ENCODE data around the gene CNST. TPM values are rescaled to one million over a fixed set of nuclear protein-coding genes. Genes with fewer than 3 reads are reported as not detected.

CNST gene
- total RNA-seq, 1 experiment from 2014 or later, result 21.0 TPM

DNA sequence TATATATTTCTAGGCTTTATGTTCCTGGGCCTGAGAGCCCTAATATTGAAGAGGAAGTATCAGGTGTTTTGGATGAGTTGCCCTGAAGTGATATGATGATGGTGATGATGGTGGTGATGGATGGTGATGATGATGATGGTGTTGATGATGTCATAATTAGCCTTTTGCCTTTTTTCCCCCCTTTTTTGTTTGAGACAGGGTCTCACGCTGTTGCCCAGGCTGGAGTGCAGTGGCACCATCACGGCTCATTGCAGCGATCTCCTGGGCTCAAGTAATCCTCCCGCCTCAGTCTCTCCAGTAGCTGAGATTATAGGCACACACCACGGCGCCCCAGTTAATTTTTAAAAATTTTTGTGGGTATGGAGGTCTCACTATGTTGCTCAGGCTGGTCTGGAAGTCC, 76.5 kb downstream of the CNST start:
- Histone ChIP-seq H3K4me3 (ENCODE audit: low read depth, low read length, poor library complexity, severe bottlenecking) (no peak overlapping the region), H3K4me1 (ENCODE audit: insufficient read depth, low read length, poor library complexity, severe bottlenecking) (peaks cover 9% of the 10 kb centered on the region), H3K9me3 (ENCODE audit: low read depth, low read length, poor library complexity, severe bottlenecking) (no peaks in the 10 kb centered on the region), H3K36me3 (ENCODE audit: insufficient read depth, low read length, poor library complexity, severe bottlenecking) (peaks cover 6% of the 10 kb centered on the region), H3K27me3 (replicated peaks; ENCODE audit: insufficient read depth, low read depth, low read length, poor library complexity) (no peaks in the 10 kb centered on the region), H3K27ac (ENCODE audit: low read depth, low read length, poor library complexity, severe bottlenecking) (no peak overlapping the region)
- CTCF ChIA-PET, result no interaction called here
- BruUV-seq (replicated peaks), result no TSS peak
- intact Hi-C loops (cut with micrococcal nuclease; ENCODE audit: unreplicated experiment), result no loop called here
- DNase-seq (ENCODE audit: low spot score), result no peak
- TF ChIP-seq, protein P1, sequence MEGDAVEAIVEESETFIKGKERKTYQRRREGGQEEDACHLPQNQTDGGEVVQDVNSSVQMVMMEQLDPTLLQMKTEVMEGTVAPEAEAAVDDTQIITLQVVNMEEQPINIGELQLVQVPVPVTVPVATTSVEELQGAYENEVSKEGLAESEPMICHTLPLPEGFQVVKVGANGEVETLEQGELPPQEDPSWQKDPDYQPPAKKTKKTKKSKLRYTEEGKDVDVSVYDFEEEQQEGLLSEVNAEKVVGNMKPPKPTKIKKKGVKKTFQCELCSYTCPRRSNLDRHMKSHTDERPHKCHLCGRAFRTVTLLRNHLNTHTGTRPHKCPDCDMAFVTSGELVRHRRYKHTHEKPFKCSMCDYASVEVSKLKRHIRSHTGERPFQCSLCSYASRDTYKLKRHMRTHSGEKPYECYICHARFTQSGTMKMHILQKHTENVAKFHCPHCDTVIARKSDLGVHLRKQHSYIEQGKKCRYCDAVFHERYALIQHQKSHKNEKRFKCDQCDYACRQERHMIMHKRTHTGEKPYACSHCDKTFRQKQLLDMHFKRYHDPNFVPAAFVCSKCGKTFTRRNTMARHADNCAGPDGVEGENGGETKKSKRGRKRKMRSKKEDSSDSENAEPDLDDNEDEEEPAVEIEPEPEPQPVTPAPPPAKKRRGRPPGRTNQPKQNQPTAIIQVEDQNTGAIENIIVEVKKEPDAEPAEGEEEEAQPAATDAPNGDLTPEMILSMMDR (conservative IDR thresholded peaks at IDR 0.05; ENCODE audit: low read depth, low read length), result no peak
- no peak for TF ChIP-seq EZH2 (IDR thresholded peaks at IDR 0.05; ENCODE audit: borderline replicate concordance, low read depth, low read length, poor library complexity, severe bottlenecking)
- POLR2A ChIA-PET (ENCODE audit: low non-redundant PET), result no interaction called here

DNA sequence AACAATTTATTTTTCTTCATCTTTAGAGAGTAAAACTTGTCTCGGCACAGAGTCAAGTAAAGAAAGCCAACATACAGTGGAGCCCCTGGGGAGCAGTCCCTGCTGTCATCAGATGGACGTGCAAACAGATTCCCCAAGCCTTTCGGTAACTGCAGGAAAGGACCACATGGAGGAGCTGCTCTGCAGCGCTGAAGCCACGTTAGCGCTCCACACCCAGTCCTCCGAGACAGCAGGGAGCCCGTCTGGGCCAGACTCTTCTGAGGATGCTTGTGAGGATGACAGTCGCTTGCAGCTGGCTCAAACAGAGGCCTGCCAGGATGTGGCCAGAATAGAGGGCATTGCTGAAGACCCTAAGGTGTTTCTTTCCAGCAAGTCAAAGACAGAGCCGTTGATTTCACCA, 80.9 kb downstream of the CNST start:
- no peak overlapping the region for H3K27ac ChIP-seq (ENCODE audit: low read depth, low read length, poor library complexity, severe bottlenecking)
- TF ChIP-seq, protein P1 (conservative IDR thresholded peaks at IDR 0.05; ENCODE audit: low read depth, low read length), result peak; percentile 89
- no peak for TF ChIP-seq EZH2 (IDR thresholded peaks at IDR 0.05; ENCODE audit: borderline replicate concordance, low read depth, low read length, poor library complexity, severe bottlenecking)
- no peaks in the 10 kb centered on the region for H3K27me3 ChIP-seq (replicated peaks; ENCODE audit: insufficient read depth, low read depth, low read length, poor library complexity)
- no peaks in the 10 kb centered on the region for H3K9me3 ChIP-seq (ENCODE audit: low read depth, low read length, poor library complexity, severe bottlenecking)
- H3K4me1 ChIP-seq (ENCODE audit: insufficient read depth, low read length, poor library complexity, severe bottlenecking), result peaks cover 42% of the 10 kb centered on the region
- DNase-seq (ENCODE audit: low spot score), result peak; percentile 94
- no TSS peak for BruUV-seq (replicated peaks)
- no peak overlapping the region for H3K4me3 ChIP-seq (ENCODE audit: low read depth, low read length, poor library complexity, severe bottlenecking)
- POLR2A ChIA-PET (ENCODE audit: low non-redundant PET), result no interaction called here
- intact Hi-C loops (cut with micrococcal nuclease; ENCODE audit: unreplicated experiment), result loop anchor here (1.0 to 5.0 kb wide), 3 partner anchors 52 to 105 kb away; partner anchors contain the start of genes CNST and TFB2M
- CTCF ChIA-PET, result interaction anchor here (0.5 to 0.7 kb wide), 4 partner anchors 9 to 382 kb away, joined by 3 to 7 read pairs (median 4); no protein-coding TSS in a partner anchor
- H3K36me3 ChIP-seq (ENCODE audit: insufficient read depth, low read length, poor library complexity, severe bottlenecking), result peaks cover 9% of the 10 kb centered on the region

DNA sequence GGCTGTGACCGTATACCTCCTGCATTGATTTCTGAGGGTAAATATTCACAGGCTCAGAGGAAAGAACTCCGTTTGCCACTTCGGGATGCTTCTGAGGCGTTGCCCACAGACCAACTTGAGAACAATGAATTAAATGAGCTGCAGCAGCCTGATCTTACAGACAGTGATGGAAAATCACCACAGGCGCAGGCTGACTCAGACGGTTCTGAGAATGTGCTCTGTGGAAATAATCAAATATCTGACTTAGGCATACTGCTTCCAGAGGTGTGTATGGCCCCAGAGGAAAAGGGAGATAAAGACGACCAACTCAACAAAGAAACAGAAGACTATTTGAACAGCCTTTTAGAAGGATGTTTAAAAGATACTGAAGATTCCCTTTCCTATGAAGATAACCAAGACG, 81.3 kb downstream of the CNST start:
- ChIA-PET POLR2A (ENCODE audit: low non-redundant PET) (interaction anchor here (0.6 kb wide), 1 partner anchor 266 kb away, joined by 3 read pairs; no protein-coding TSS in a partner anchor), CTCF (interaction anchor here (0.5 to 0.7 kb wide), 3 partner anchors 9 to 60 kb away, joined by 3 to 7 read pairs (median 3); no protein-coding TSS in a partner anchor)
- DNase-seq (ENCODE audit: low spot score), result peak; percentile 50
- H3K4me1 ChIP-seq (ENCODE audit: insufficient read depth, low read length, poor library complexity, severe bottlenecking), result peaks cover 46% of the 10 kb centered on the region
- TF ChIP-seq EZH2 (IDR thresholded peaks at IDR 0.05; ENCODE audit: borderline replicate concordance, low read depth, low read length, poor library complexity, severe bottlenecking), result no peak
- TF ChIP-seq, protein P1 (conservative IDR thresholded peaks at IDR 0.05; ENCODE audit: low read depth, low read length), result no peak
- intact Hi-C loops (cut with micrococcal nuclease; ENCODE audit: unreplicated experiment), result loop anchor here (1.0 to 5.0 kb wide), 3 partner anchors 52 to 105 kb away; partner anchors contain the start of genes CNST and TFB2M
- TSS peak; percentile 36 for BruUV-seq (replicated peaks)
- peaks cover 7% of the 10 kb centered on the region for H3K36me3 ChIP-seq (ENCODE audit: insufficient read depth, low read length, poor library complexity, severe bottlenecking)
- no peak overlapping the region for H3K4me3 ChIP-seq (ENCODE audit: low read depth, low read length, poor library complexity, severe bottlenecking)
- H3K27ac ChIP-seq (ENCODE audit: low read depth, low read length, poor library complexity, severe bottlenecking), result no peak overlapping the region
- H3K9me3 ChIP-seq (ENCODE audit: low read depth, low read length, poor library complexity, severe bottlenecking), result no peaks in the 10 kb centered on the region
- no peaks in the 10 kb centered on the region for H3K27me3 ChIP-seq (replicated peaks; ENCODE audit: insufficient read depth, low read depth, low read length, poor library complexity)

Data from A673 (cell line).